ENCODE measurements around the gene MLEC.

DNA sequence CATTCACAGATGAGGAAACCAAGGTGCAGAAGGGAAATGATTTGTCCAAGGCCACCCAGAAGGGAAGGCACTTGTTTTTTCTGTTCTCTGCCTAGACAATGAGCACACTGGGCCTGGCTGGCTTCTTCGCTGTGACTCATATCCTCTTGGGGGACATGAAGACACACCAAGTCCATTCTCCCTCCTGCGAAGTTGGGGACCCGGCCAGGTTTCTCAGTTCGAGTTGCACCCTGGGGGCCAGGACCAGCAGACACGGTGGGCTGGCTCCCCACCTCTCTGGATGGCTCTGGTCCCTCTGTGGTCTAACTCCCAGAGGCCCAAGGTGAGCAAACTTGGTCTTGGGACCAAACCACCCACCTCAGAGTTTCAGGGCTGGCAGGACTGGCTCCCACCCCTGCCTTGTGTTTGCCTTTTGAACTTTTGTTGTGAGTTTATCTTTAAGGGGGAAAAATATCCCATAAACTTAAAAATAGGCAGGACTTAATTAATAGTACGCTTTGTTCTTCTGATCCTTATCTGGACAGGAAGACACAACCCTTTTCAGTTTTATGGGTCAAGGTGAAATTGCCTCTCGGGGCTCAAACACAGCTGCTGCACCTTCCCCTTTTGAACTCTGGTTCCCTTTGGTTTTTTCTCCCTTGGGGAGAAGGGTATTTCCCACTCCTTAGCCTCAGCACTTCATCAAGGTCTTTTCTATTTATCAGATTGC lies 9.0 kb upstream of the MLEC start:
- no peak for TF ChIP-seq ELF4 (IDR thresholded peaks at IDR 0.05)
- no peak for TF ChIP-seq SUZ12 (IDR thresholded peaks at IDR 0.05)

Data from HEK293T (cell line).